Measurements from ENCODE around the gene CORIN. TPM values are rescaled to one million over a fixed set of nuclear protein-coding genes. Genes with fewer than 3 reads are reported as not detected.

CORIN gene
- total and polyA plus RNA-seq, 2 donors (not counting 1 experiment from before 2014, with no cell fraction given): 0.25 TPM; not detected in 1

- CTCF ChIA-PET: interaction anchor here (1.7 kb wide), 1 partner anchor 9 kb away, joined by 4 read pairs; no protein-coding TSS in a partner anchor
- Mint-ChIP-seq H3K27me3 (peaks cover 50% of the 10 kb centered on the region), H3K9me3 (ENCODE audit: insufficient read depth) (no peaks in the 10 kb centered on the region), H3K27ac (no peak overlapping the region), H3K4me3 (no peak overlapping the region), H3K4me1 (peaks cover 12% of the 10 kb centered on the region)
- Histone ChIP-seq H3K27ac (ENCODE audit: low read length in 2 of 2) (no peak overlapping the region), H3K79me2 (ENCODE audit: control insufficient read depth, insufficient read depth, low read length) (no peaks in the 10 kb centered on the region), H3K9me3 (ENCODE audit: control extremely low read depth in 1 of 3, control insufficient read depth in 2 of 3, insufficient read depth in 1 of 3, low read length in 2 of 3) (peaks cover 0 to 6% (median 3%) of the 10 kb centered on the region in 3 donors), H3K9ac (ENCODE audit: low read length) (no peak overlapping the region), H4K20me1 (ENCODE audit: control insufficient read depth, insufficient read depth, low read length, poor library complexity, severe bottlenecking) (no peaks in the 10 kb centered on the region), H3K4me3 (ENCODE audit: control extremely low read depth in 1 of 5, extremely low read depth in 1 of 5, insufficient read depth in 1 of 5, low read depth in 2 of 5, low read length in 4 of 5) (no peak overlapping the region), H3K4me1 (ENCODE audit: control insufficient read depth in 2 of 2, insufficient read depth in 2 of 2, low read length in 2 of 2) (peaks cover 7 to 10% of the 10 kb centered on the region in 2 donors), H3K27me3 (replicated peaks in 1 of 4; ENCODE audit: control extremely low read depth in 1 of 4, control insufficient read depth in 3 of 4, insufficient read depth in 4 of 4, low read length in 3 of 4) (peaks cover 0 to 22% (median 19%) of the 10 kb centered on the region in 4 experiments), H2AFZ (ENCODE audit: insufficient read depth, low read depth, low read length, poor library complexity, severe bottlenecking) (no peak overlapping the region), H3K36me3 (replicated peaks in 1 of 2; ENCODE audit: control extremely low read depth in 1 of 2, control insufficient read depth in 1 of 2, extremely low read depth in 1 of 2, insufficient read depth in 2 of 2, low read length in 1 of 2) (no peaks in the 10 kb centered on the region), H3K4me2 (replicated peaks; ENCODE audit: low read depth, low read length, poor library complexity, severe bottlenecking) (no peak overlapping the region)
- 70% methylated on average over 3 of the region's 5 CpGs for WGBS (ENCODE audit: insufficient coverage)
- ATAC-seq (ENCODE audit: low read depth): no peak
- POLR2A ChIA-PET: no interaction called here
- no peak for DNase-seq
- TF ChIP-seq, protein P1, sequence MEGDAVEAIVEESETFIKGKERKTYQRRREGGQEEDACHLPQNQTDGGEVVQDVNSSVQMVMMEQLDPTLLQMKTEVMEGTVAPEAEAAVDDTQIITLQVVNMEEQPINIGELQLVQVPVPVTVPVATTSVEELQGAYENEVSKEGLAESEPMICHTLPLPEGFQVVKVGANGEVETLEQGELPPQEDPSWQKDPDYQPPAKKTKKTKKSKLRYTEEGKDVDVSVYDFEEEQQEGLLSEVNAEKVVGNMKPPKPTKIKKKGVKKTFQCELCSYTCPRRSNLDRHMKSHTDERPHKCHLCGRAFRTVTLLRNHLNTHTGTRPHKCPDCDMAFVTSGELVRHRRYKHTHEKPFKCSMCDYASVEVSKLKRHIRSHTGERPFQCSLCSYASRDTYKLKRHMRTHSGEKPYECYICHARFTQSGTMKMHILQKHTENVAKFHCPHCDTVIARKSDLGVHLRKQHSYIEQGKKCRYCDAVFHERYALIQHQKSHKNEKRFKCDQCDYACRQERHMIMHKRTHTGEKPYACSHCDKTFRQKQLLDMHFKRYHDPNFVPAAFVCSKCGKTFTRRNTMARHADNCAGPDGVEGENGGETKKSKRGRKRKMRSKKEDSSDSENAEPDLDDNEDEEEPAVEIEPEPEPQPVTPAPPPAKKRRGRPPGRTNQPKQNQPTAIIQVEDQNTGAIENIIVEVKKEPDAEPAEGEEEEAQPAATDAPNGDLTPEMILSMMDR (IDR thresholded peaks at IDR 0.05): no peak
- TF ChIP-seq EZH2 (IDR thresholded peaks at IDR 0.05; ENCODE audit: borderline replicate concordance, insufficient read depth, low read depth, low read length, poor library complexity, severe bottlenecking): no peak
- intact Hi-C loops (cut with micrococcal nuclease): no loop called here
These were observed 6.7 kb downstream of the CORIN start for GRCh38 chr4:47831026-47831679.

DNA sequence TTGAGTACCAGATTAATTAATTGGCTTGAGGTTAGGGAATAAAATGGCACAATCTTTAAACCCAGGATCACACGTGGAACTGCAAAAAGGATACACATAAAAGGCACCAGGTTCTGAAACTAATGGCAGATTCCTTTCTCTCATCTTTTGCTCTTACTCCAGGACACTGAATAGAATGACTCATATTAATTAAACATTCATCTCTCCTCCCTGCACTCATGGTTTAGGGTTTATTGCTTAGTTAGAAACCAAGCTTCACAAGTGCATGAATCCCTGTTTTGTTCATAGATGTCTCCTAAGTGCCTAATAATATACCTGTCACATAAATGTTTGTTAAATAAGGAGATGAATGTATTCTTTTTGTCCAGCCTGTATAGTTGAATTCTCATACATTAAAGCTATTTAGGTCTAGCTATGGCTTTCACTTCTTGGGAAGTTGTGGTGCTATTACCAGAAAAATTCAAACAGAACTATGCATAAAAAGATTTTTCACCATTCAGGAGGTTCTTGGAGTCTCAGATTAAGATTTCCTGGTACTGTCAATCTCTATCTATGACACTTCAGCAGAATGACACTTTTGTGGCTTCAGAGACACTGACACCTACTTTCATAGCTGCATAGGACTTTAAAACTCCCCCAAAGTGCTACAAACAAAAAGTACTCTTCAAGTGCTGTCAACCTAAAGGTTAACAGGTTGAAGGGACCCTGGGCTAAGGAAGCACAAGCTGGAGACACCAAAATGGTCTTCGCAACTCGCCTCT lies 7.4 kb downstream of the CORIN start:
- H3K9me3 Mint-ChIP-seq (ENCODE audit: insufficient read depth): no peaks in the 10 kb centered on the region
- Histone ChIP-seq H4K20me1 (ENCODE audit: control insufficient read depth, insufficient read depth, low read length, poor library complexity, severe bottlenecking) (no peaks in the 10 kb centered on the region), H3K9ac (ENCODE audit: low read length) (no peak overlapping the region), H3K4me3 (ENCODE audit: control extremely low read depth in 1 of 5, extremely low read depth in 1 of 5, insufficient read depth in 1 of 5, low read depth in 2 of 5, low read length in 4 of 5) (no peak overlapping the region), H3K27me3 (replicated peaks in 1 of 4; ENCODE audit: control extremely low read depth in 1 of 4, control insufficient read depth in 3 of 4, insufficient read depth in 4 of 4, low read length in 3 of 4) (peaks cover 0 to 15% (median 12%) of the 10 kb centered on the region in 4 experiments), H3K79me2 (ENCODE audit: control insufficient read depth, insufficient read depth, low read length) (no peaks in the 10 kb centered on the region), H3K9me3 (ENCODE audit: control extremely low read depth in 1 of 3, control insufficient read depth in 2 of 3, insufficient read depth in 1 of 3, low read length in 2 of 3) (peaks cover 0 to 6% (median 3%) of the 10 kb centered on the region in 3 donors), H2AFZ (ENCODE audit: insufficient read depth, low read depth, low read length, poor library complexity, severe bottlenecking) (no peak overlapping the region), H3K27ac (ENCODE audit: low read length in 2 of 2) (no peak overlapping the region), H3K4me2 (replicated peaks; ENCODE audit: low read depth, low read length, poor library complexity, severe bottlenecking) (no peak overlapping the region), H3K4me1 (ENCODE audit: control insufficient read depth in 2 of 2, insufficient read depth in 2 of 2, low read length in 2 of 2) (peaks cover 0 to 3% of the 10 kb centered on the region in 2 donors), H3K36me3 (replicated peaks in 1 of 2; ENCODE audit: control extremely low read depth in 1 of 2, control insufficient read depth in 1 of 2, extremely low read depth in 1 of 2, insufficient read depth in 2 of 2, low read length in 1 of 2) (no peaks in the 10 kb centered on the region)
- no peak for TF ChIP-seq EZH2 (IDR thresholded peaks at IDR 0.05; ENCODE audit: borderline replicate concordance, insufficient read depth, low read depth, low read length, poor library complexity, severe bottlenecking)
- TF ChIP-seq, protein P1 (IDR thresholded peaks at IDR 0.05): no peak
- ATAC-seq (ENCODE audit: low read depth): no peak
- peaks cover 47% of the 10 kb centered on the region for H3K27me3 Mint-ChIP-seq
- H3K27ac Mint-ChIP-seq: no peak overlapping the region
- ChIA-PET CTCF (interaction anchor here (1.7 kb wide), 1 partner anchor 9 kb away, joined by 4 read pairs; no protein-coding TSS in a partner anchor), POLR2A (no interaction called here)
- 95% methylated on average over 3 of the region's 3 CpGs for WGBS (ENCODE audit: insufficient coverage)
- DNase-seq: no peak
- H3K4me1 Mint-ChIP-seq: peaks cover 4% of the 10 kb centered on the region
- intact Hi-C loops (cut with micrococcal nuclease): no loop called here
- H3K4me3 Mint-ChIP-seq: no peak overlapping the region

Measured in B cell (primary cell).